Transverse colon (tissue), 4 donors: Measurements from ENCODE around the gene SLCO4A1. TPM values are rescaled to one million over a fixed set of nuclear protein-coding genes. Genes with fewer than 3 reads are reported as not detected.

Experiments used
- DNase-seq: peaks from one replicate; pipeline ENCODE4 v3.0.0-alpha.2; 2019
- H3K27ac ChIP-seq, 4 donors: fragments of 200-600 bp; sonication (generic); 2 replicates each; pipeline ENCODE4 v1.5.1; 2016 to 2018; ENCODE audit warnings: inconsistent platforms in 4 of 4
- H3K27me3 ChIP-seq: fragments of 200-600 bp; sonication (generic); 2 replicates; pipeline ENCODE4 v1.5.1; 2017; ENCODE audit warnings: inconsistent platforms
- H3K36me3 ChIP-seq, 4 donors: fragments of 200-600 bp; sonication (generic); 2 replicates each; pipeline ENCODE4 v1.5.1; 2017 to 2019; ENCODE audit warnings: inconsistent platforms in 4 of 4
- H3K4me1 ChIP-seq, 4 donors: fragments of 200-600 bp; sonication (generic); 2 replicates each; pipeline ENCODE4 v1.5.1; 2017 to 2020; ENCODE audit warnings: inconsistent platforms in 4 of 4
- H3K4me3 ChIP-seq, 4 donors: fragments of 200-600 bp; sonication (generic); 1 replicate in 1 of 4; 2 replicates in 3 of 4; pipeline versions ENCODE4 v1.5.1 to v1.6.1; 2017 to 2019; ENCODE audit warnings: inconsistent platforms in 4 of 4
- H3K9me3 ChIP-seq, 2 donors: fragments of 200-600 bp; sonication (generic); 2 replicates each; pipeline ENCODE4 v1.5.1; 2017 to 2019; ENCODE audit warnings: inconsistent platforms in 2 of 2
- CTCF ChIP-seq, 5 experiments: fragments of 200-600 bp in 3 of 5; fragments of 450-650 bp in 2 of 5; sonication (generic) in 3 of 5; IDR thresholded peaks; 1 replicate in 2 of 5; 2 replicates in 3 of 5; pipeline ENCODE4 v1.5.1; 2016 to 2017; ENCODE audit warnings: antibody characterized with exemption in 5 of 5, inconsistent platforms in 3 of 5, mild to moderate bottlenecking in 2 of 5, moderate library complexity in 1 of 5
- EP300 ChIP-seq: sonication (generic); formaldehyde crosslinking; IDR thresholded peaks from one replicate; pipeline ENCODE4 v1.6.1; 2017; ENCODE audit warnings: antibody characterized with exemption, low read depth
- POLR2A ChIP-seq: fragments of 450-650 bp; IDR thresholded peaks from one replicate; pipeline ENCODE4 v1.6.1; 2016; ENCODE audit warnings: antibody characterized with exemption, mild to moderate bottlenecking, moderate library complexity
- POLR2AphosphoS5 ChIP-seq, 3 donors: sonication (generic); formaldehyde crosslinking; IDR thresholded peaks; one replicate each; pipeline ENCODE4 v1.6.1; 2016; ENCODE audit warnings: antibody characterized with exemption in 3 of 3
- WGBS, 2 donors: methylation state at CpG; one replicate each; pipeline ENCODE4 v1.1.5; 2018; ENCODE audit warnings: low coverage in 1 of 2; 5-methylcytosine and 5-hydroxymethylcytosine counted together
- in situ Hi-C, 4 donors: fragments of 200-750 bp; cut with MboI; loops; one replicate each; pipeline versions ENCODE4 v1.15.0 to v1.15.1; 2017; ENCODE audit warnings: low sequenced_read_pairs in 3 of 4, low pct_ligation_motif_present in 1 of 4, low pct_unique_long_range_greater_than_20kb in 1 of 4
- intact Hi-C: fragments of 100-400 bp; cut with DNase I; formaldehyde crosslinking; loops from one replicate; pipeline ENCODE4 v1.15.1; 2023; ENCODE audit warnings: low total_unique reads
- total RNA-seq, 4 donors: library from RNA; depleted of rRNA; stranded (reverse); fragments of >200 nt; gene quantifications; one replicate each; pipeline ENCODE4 v1.1.0, GENCODE V29; 2016

Gene SLCO4A1
- total RNA-seq, 4 donors from 2014 or later = 13.7 to 375 (median 60.0) TPM

- Histone ChIP-seq H3K4me3 (no peak overlapping the region), H3K9me3 (no peaks in the 10 kb centered on the region), H3K27ac (no peak overlapping the region), H3K4me1 (no peaks in the 10 kb centered on the region), H3K36me3 (no peaks in the 10 kb centered on the region), H3K27me3 (no peaks in the 10 kb centered on the region)
- intact Hi-C loops = loop anchor here (2.0 kb wide), 1 partner anchor 76 kb away; no protein-coding TSS in a partner anchor
- WGBS, 2 donors = 66 to 91% methylated on average over 4 to 24 of the region's 25 CpGs
- no peak for TF ChIP-seq CTCF (IDR thresholded peaks at IDR 0.05)
- no peak for TF ChIP-seq EP300
- no peak for TF ChIP-seq POLR2AphosphoS5 (IDR thresholded peaks at IDR 0.05)
- no peak for TF ChIP-seq POLR2A
- no peak for DNase-seq
- in situ Hi-C loops = loop anchor here in 1 of 4 donors (25.0 kb wide), 1 partner anchor 129 kb away; the partner anchor contains the start of gene MRGBP
Observed at GRCh38 chr20:62658593-62659178, 16.4 kb downstream of the SLCO4A1 start.

- Histone ChIP-seq H3K27ac (no peak overlapping the region), H3K4me1 (no peaks in the 10 kb centered on the region), H3K27me3 (no peaks in the 10 kb centered on the region), H3K4me3 (no peak overlapping the region), H3K36me3 (no peaks in the 10 kb centered on the region), H3K9me3 (no peaks in the 10 kb centered on the region)
- WGBS, 2 donors = 89% methylated on average over 23 of the region's 29 CpGs; no CpG with 5 or more reads in 1 of the 2 donors
- in situ Hi-C loops (loop anchor here in 3 of 4 donors (10.0 to 25.0 kb wide), 2 partner anchors 128 to 145 kb away; partner anchors contain the start of genes OGFR (in 2 of the 3) and MRGBP (in 1 of the 3)), intact Hi-C loops (loop anchor here (2.0 kb wide), 1 partner anchor 77 kb away; no protein-coding TSS in a partner anchor)
- DNase-seq = no peak
- TF ChIP-seq POLR2AphosphoS5 (IDR thresholded peaks at IDR 0.05) (no peak), EP300 (no peak), CTCF (IDR thresholded peaks at IDR 0.05) (no peak), POLR2A (no peak)
Observed at GRCh38 chr20:62659488-62660239, 17.4 kb downstream of the SLCO4A1 start.

- 95 to 100% methylated on average over 3 to 15 of the region's 15 CpGs for WGBS, 2 donors
- H3K9me3 ChIP-seq = no peaks in the 10 kb centered on the region
- H3K4me3 ChIP-seq = no peak overlapping the region
- H3K4me1 ChIP-seq = no peaks in the 10 kb centered on the region
- DNase-seq = no peak
- no peak overlapping the region for H3K27ac ChIP-seq
- in situ Hi-C loops = loop anchor here in 3 of 4 donors (10.0 to 25.0 kb wide), 2 partner anchors 127 to 145 kb away; partner anchors contain the start of genes OGFR (in 2 of the 3) and MRGBP (in 1 of the 3)
- H3K27me3 ChIP-seq = no peaks in the 10 kb centered on the region
- H3K36me3 ChIP-seq = no peaks in the 10 kb centered on the region
- intact Hi-C loops = no loop called here
- no peak for TF ChIP-seq EP300
Observed at GRCh38 chr20:62660240-62660615, 17.9 kb downstream of the SLCO4A1 start.

- intact Hi-C loops = no loop called here
- in situ Hi-C loops = loop anchor here in 3 of 4 donors (10.0 to 25.0 kb wide), 2 partner anchors 127 to 144 kb away; partner anchors contain the start of genes OGFR (in 2 of the 3) and MRGBP (in 1 of the 3)
- WGBS, 2 donors = 67 to 81% methylated on average over 3 to 18 of the region's 18 CpGs
- H3K4me1 ChIP-seq = no peaks in the 10 kb centered on the region
- no peaks in the 10 kb centered on the region for H3K36me3 ChIP-seq
- no peak for DNase-seq
- no peak overlapping the region for H3K4me3 ChIP-seq
- H3K9me3 ChIP-seq = no peaks in the 10 kb centered on the region
- TF ChIP-seq EP300 (no peak), CTCF (IDR thresholded peaks at IDR 0.05) (no peak), POLR2AphosphoS5 (IDR thresholded peaks at IDR 0.05) (no peak), POLR2A (no peak)
- H3K27ac ChIP-seq = no peak overlapping the region
- H3K27me3 ChIP-seq = no peaks in the 10 kb centered on the region
Observed at GRCh38 chr20:62660768-62661167, 18.5 kb downstream of the SLCO4A1 start.
